IPS DF 19.7 (cell line): ENCODE data around the gene ASH1L.
"Not testable (repeated sequence)": the region's sequence is repeated elsewhere in the genome, so short reads cannot be mapped to it uniquely, and the experiment has no call there.

Source experiments
- DNase-seq: peaks from one replicate; pipeline ENCODE4 v3.0.0-alpha.2; 2013; ENCODE audit warnings: low read depth, low spot score

The ASH1L gene

DNA sequence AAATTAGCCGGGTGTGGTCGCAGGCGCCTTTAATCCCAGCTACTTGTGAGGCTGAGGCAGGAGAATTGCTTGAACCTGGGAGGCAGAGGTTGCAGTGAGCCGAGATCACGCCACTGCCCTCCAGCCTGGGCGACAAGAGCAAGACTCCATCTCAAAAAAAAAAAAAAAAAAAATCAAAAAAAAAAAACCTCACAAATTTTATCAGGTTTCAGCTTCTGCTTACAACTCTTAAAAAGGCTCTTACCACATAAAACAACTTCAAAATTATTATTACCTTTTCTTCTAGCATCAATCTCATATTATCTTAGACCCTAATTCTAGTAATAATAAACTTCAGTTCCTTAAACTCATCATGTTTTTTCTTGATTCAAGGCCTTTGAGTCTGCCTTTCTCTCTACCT is 120.2 kb downstream of the ASH1L start:
- DNase-seq: not testable (repeated sequence)

GRCh38 chr1:155437405-155437804 is 125.2 kb downstream of the ASH1L start:
- no peak for DNase-seq

DNA sequence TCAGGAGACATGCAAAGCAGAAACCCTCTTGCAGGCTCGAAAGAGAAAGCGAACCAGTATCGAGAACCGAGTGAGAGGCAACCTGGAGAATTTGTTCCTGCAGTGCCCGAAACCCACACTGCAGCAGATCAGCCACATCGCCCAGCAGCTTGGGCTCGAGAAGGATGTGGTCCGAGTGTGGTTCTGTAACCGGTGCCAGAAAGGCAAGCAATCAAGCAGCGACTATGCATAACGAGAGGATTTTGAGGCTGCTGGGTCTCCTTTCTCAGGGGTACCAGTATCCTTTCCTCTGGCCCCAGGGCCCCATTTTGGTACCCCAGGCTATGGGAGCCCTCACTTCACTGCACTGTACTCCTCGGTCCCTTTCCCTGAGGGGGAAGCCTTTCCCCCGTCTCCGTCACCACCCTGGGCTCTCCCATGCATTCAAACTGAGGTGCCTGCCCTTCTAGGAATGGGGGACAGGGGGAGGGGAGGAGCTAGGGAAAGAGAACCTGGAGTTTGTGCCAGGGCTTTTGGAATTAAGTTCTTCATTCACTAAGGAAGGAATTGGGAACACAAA is 128.7 kb downstream of the ASH1L start:
- DNase-seq: not testable (repeated sequence)

- not testable (repeated sequence) for DNase-seq
Measured at GRCh38 chr1:155433128-155433830, 129.3 kb downstream of the ASH1L start.

GRCh38 chr1:155424091-155424490 is 138.5 kb downstream of the ASH1L start:
- no peak for DNase-seq

GRCh38 chr1:155420788-155421187 is 141.8 kb downstream of the ASH1L start:
- DNase-seq: no peak

GRCh38 chr1:155411840-155412239 is 150.8 kb downstream of the ASH1L start:
- DNase-seq: not testable (repeated sequence)

DNA sequence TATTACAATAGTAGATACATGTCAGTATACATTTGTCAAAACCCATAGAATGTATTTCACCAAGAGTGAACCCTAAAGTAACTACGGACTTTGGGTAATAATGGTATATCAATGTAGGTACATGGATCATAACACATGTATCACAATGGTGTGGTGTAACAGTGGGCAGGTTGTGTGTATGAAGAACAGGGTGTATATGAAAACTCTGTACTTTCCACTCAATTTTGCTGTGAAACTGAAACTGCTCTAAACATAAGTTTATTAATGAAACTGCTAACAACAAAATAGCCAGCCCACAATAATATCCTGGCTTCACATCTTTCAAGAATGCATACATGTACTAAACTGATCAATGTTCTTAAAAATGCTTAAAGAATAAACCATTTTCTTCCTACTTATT is 151.7 kb downstream of the ASH1L start:
- no peak for DNase-seq

- no peak for DNase-seq
Measured at GRCh38 chr1:155396874-155397476, 165.6 kb downstream of the ASH1L start.

- DNase-seq: no peak
Measured at GRCh38 chr1:155392898-155393411, 169.6 kb downstream of the ASH1L start.

DNA sequence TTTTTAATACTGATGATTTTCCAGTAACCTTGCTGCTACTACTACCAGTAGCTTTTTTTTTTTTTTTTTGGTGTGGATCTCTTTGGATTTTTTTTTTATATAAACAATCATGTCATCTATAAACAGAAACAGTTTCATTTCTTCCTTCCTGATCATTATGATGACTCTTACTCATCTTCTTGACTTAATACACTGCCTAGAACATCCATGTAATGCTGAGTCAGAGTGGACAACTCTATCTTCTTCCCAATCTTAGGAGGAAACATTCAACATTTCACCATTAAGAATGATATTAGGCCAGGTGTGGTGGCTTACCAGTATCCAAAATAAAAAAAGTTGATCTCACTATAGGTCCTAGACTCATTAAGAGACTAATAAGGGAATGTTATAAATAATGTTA is 172.8 kb downstream of the ASH1L start:
- DNase-seq: no peak

- DNase-seq: not testable (repeated sequence)
Measured at GRCh38 chr1:155385836-155386235, 176.8 kb downstream of the ASH1L start.

DNA sequence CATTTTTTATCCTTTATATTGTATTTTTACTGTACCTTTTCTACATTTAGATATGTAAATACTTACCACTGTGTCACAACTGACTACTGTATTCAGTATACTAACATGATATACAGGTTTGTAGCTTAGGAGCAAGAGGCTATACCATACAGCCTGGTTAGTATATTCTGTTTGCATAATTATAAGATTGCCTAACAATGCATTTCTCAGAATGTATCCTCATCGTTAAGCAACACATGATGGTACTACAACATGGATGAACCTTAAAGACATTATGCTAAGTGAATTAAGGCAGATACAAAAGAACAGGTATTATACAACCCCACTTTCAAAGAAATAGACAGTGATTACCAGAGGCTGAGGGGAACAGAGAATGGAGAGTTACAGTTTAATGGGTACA is 179.2 kb downstream of the ASH1L start:
- no peak for DNase-seq

GRCh38 chr1:155379631-155380090 is 182.9 kb downstream of the ASH1L start:
- DNase-seq: no peak

DNA sequence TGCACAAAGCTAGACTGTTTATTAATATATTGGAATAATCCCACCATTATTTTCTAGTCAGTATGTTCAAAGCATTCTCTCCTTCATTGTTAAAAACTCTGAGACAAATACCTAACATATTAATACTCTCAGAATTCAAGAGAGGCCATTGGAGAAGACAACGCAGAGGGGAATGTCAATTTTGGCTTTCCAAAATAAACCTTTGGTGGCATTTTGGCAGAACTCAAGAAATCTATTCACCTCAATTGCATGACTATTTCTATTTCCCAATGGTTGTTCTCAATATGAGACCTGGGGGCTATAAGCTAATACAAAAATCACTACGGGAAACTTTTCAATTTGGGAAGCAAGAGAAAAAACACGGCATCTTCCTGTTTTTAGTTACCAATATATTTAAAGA is 183.4 kb downstream of the ASH1L start:
- DNase-seq: no peak

DNA sequence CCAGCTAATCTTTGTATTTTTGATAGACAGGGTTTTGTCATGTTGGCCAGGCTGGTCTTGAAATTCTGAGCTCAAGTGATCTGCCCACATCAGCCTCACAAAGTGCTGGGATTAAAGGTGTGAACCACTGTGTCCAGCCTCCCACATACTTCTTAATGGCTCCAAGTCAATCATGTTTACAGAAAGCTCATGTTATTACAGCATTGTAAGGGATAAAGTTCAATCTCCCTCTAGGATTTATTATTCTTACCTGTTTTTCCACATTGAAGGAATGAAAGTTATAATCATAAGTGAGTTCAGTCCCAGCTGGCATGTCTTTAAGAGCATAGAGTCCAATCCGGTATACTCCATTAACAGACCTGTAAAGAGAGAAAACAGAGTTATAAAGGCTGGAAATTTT is 202.6 kb downstream of the ASH1L start:
- no peak for DNase-seq

DNA sequence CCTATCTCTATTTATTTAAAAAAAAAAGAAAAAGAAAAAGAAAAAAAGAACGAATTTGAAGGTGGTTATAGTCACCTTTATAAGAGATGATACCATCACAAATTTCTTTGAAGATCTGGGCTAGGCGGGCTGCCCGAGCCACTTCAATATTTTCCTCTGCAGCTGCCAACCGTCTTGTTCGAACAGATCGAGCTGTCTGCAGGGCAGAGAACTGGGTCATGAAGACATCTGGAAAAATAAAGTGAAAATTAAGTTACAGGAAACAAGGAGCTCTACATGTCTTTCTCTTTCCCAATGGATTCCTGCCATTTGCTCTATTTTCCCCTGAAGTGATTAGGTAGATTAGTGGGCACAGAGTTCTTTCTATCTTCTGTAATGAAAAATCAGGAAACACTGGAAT is 210.0 kb downstream of the ASH1L start:
- no peak for DNase-seq

- no peak for DNase-seq
Measured at GRCh38 chr1:155342842-155343241, 219.8 kb downstream of the ASH1L start.

- DNase-seq: no peak
Measured at GRCh38 chr1:155339515-155340097, 223.0 kb downstream of the ASH1L start.

DNA sequence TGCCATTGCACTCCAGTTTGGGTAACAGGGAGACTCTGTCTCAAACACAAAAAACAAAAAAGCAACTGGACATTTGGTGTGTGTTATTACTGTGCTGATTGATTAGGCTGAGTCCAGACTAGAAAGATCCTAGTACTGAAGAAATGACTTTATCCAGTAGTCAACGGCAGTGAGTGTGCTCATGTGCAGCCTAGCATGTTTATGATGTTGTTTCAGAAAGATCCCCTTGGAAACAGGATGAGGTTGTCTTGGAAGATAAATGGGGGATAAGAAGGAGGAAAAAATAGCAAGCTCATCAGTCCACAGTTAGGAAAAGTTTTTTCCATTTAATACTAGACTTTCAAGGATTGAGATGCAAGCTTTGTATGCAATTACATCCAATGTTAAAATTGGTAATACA is 227.6 kb downstream of the ASH1L start:
- DNase-seq: no peak

DNA sequence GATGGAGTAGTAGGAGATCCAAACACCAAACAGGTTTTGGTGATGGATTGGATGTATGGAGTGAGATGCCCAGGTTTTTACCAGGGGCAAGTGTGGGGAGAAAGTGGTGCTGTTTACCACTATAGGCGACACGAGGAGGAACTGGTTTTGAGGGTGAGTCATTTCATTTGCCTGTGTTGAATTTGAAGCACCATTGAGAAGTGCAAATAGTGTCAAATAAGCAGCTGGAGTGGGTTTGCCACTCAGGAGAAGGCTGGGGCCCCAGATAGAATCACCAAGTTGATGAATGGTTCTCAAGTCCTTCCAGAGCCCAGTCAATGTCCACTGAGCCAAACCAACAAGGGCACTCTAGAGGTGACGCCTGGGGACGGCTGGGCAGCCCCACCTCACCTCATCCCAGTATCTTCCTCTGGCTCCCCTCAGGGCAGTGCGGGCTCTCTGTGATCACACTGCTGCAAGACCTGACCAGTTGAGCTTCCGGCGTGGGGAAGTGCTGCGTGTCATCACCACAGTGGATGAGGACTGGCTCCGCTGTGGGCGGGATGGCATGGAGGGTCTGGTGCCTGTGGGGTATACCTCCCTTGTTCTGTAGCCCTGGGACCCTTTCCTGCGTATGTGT is 232.5 kb downstream of the ASH1L start:
- DNase-seq: no peak

GRCh38 chr1:155328856-155329255 is 233.7 kb downstream of the ASH1L start:
- not testable (repeated sequence) for DNase-seq
